HepG2 (cell line): ENCODE measurements around the gene RRAS. TPM values are rescaled to one million over a fixed set of nuclear protein-coding genes. Genes with fewer than 3 reads are reported as not detected.
A peak's percentile ranks its signal among the peaks of the same experiment; 100 is the strongest.

Experiments used
- ATAC-seq: fragments of 200-7000 bp; cut with Tn5 transposase; 3 replicates; pipeline ENCODE4 v1.9.1; 2020; ENCODE audit warnings: mild to moderate bottlenecking, moderate library complexity
- BruUV-seq: library from RNA; stranded (reverse); fragments of 400-500 nt; replicated peaks from 2 replicates; lab custom pipeline; 2021; lab: Mats Ljungman, UMichigan
- CTCF ChIA-PET: fragments of 300-600 bp; formaldehyde crosslinking; extraction: SDS; loops from one replicate; lab custom pipeline; 2021; ENCODE audit warnings: low total read pairs, inconsistent platforms, low intra/inter-chr PET ratio; lab: Yijun Ruan, JAX
- POLR2A ChIA-PET: fragments of 350-600 bp; sonication (Branson Sonifier 250); formaldehyde crosslinking; loops from one replicate; lab custom pipeline; 2020; ENCODE audit warnings: antibody characterized with exemption, inconsistent platforms; lab: Yijun Ruan, JAX
- DNase-seq: peaks from one replicate; pipeline ENCODE4 v3.0.0-alpha.2; 2015; ENCODE audit warnings: low spot score
- FAIRE-seq: peaks from 3 replicates; lab custom pipeline; 2011; peaks lifted over from hg19 to GRCh38; lab: Jason Lieb, UNC
- H2AFZ ChIP-seq: one replicate; pipeline ENCODE4 v1.6.1; 2011; ENCODE audit warnings: low read length, inconsistent platforms
- H3K27ac ChIP-seq: fragments of 300-600 bp; 3 replicates; pipeline ENCODE4 v1.8.0; 2011; ENCODE audit warnings: mixed run types, mild to moderate bottlenecking, mixed read lengths, low read length, inconsistent platforms; ENCODE audit not compliant: insufficient read depth; ENCODE audit errors: extremely low read length
- H3K27me3 ChIP-seq, 2 experiments: fragments of 200-600 bp in 1 of 2; 2 replicates in 1 of 2; 3 replicates in 1 of 2; pipeline versions ENCODE4 v1.6.0 to v1.8.0; 2011; ENCODE audit warnings: low read length in 2 of 2, mild to moderate bottlenecking in 2 of 2, moderate library complexity in 2 of 2, inconsistent platforms in 1 of 2; ENCODE audit not compliant: insufficient read depth in 2 of 2, control insufficient read depth in 1 of 2
- H3K36me3 ChIP-seq, 2 experiments: fragments of 200-600 bp in 1 of 2; replicated peaks in 1 of 2; 2 replicates in 1 of 2; 3 replicates in 1 of 2; pipeline versions ENCODE4 v1.5.1 to v1.8.0; 2011; ENCODE audit warnings: low read length in 2 of 2, inconsistent platforms in 1 of 2; ENCODE audit not compliant: insufficient read depth in 2 of 2, control insufficient read depth in 1 of 2
- H3K4me1 ChIP-seq: 2 replicates; pipeline ENCODE4 v1.5.1; 2012; ENCODE audit warnings: low read length, inconsistent platforms; ENCODE audit not compliant: insufficient read depth
- H3K4me2 ChIP-seq: 2 replicates; pipeline ENCODE4 v1.6.0; 2011; ENCODE audit warnings: low read depth, low read length, inconsistent platforms
- H3K4me3 ChIP-seq, 3 experiments: fragments of 200-600 bp in 1 of 3; sonication (generic), shearing (Covaris generic) in 1 of 3; replicated peaks in 1 of 3; 2 replicates each; pipeline ENCODE4 v1.5.1; 2011 to 2016; ENCODE audit warnings: low read length in 3 of 3, inconsistent platforms in 2 of 3, low read depth in 2 of 3, mild to moderate bottlenecking in 2 of 3, control low read depth in 1 of 3, mixed read lengths in 1 of 3; ENCODE audit not compliant: insufficient read depth in 1 of 3
- H3K79me2 ChIP-seq: one replicate; pipeline ENCODE4 v1.6.1; 2011; ENCODE audit warnings: low read length, inconsistent platforms; ENCODE audit not compliant: insufficient read depth
- H3K9ac ChIP-seq: 2 replicates; pipeline ENCODE4 v1.6.0; 2011; ENCODE audit warnings: mild to moderate bottlenecking, low read depth, low read length, inconsistent platforms; ENCODE audit not compliant: insufficient read depth
- H3K9me3 ChIP-seq: 2 replicates; pipeline ENCODE4 v1.5.1; 2012; ENCODE audit warnings: mild to moderate bottlenecking, low read length
- H4K20me1 ChIP-seq: 2 replicates; pipeline ENCODE4 v1.6.0; 2011; ENCODE audit warnings: inconsistent platforms, mild to moderate bottlenecking, low read length, moderate library complexity; ENCODE audit not compliant: insufficient read depth
- AGO2 ChIP-seq: fragments of 200-400 bp; formaldehyde crosslinking; optimal IDR thresholded peaks from 2 replicates; pipeline ENCODE3; 2017; ENCODE audit warnings: mild to moderate bottlenecking, low read depth, low read length, moderate library complexity
- ERF ChIP-seq: IDR thresholded peaks from 2 replicates; pipeline ENCODE4 v1.6.1; 2018; ENCODE audit warnings: missing biosample characterization, missing genetic modification reagents
- HOXA5 ChIP-seq: sonication (generic); formaldehyde crosslinking; IDR thresholded peaks from 2 replicates; pipeline ENCODE4 v1.4.0; 2020; ENCODE audit warnings: missing genetic modification reagents
- JUND ChIP-seq: sonication (generic); formaldehyde crosslinking; IDR thresholded peaks from 2 replicates; pipeline ENCODE4 v1.8.0; 2022; ENCODE audit warnings: mild to moderate bottlenecking, missing genetic modification reagents
- NFKBIZ ChIP-seq: IDR thresholded peaks from 2 replicates; pipeline ENCODE4 v1.6.1; 2018; ENCODE audit warnings: missing genetic modification reagents, missing compliant biosample characterization
- RBM22 ChIP-seq: fragments of 200-400 bp; formaldehyde crosslinking; optimal IDR thresholded peaks from 2 replicates; pipeline ENCODE3; 2017; ENCODE audit warnings: mild to moderate bottlenecking, low read length, moderate library complexity
- XRCC5 ChIP-seq: fragments of 200-400 bp; formaldehyde crosslinking; optimal IDR thresholded peaks from 2 replicates; pipeline ENCODE3; 2017; ENCODE audit warnings: mild to moderate bottlenecking, low read length
- ZNF143 ChIP-seq: sonication (generic); formaldehyde crosslinking; IDR thresholded peaks from 2 replicates; pipeline ENCODE4 v1.4.0; 2020; ENCODE audit warnings: missing genetic modification reagents
- ZNF331 ChIP-seq: sonication (generic); formaldehyde crosslinking; IDR thresholded peaks from 2 replicates; pipeline ENCODE4 v1.4.0; 2020; ENCODE audit warnings: missing genetic modification reagents
- ZNF800 ChIP-seq: sonication (generic); formaldehyde crosslinking; IDR thresholded peaks from 2 replicates; pipeline ENCODE4 v1.4.0; 2020; ENCODE audit warnings: missing genetic modification reagents
- WGBS: methylation state at CpG from one replicate; pipeline ENCODE4 v1.1.6; 2017; ENCODE audit warnings: low lambda C conversion rate; 5-methylcytosine and 5-hydroxymethylcytosine counted together
- in situ Hi-C: cut with HindIII; loops from 2 replicates; pipeline ENCODE4 v1.10.0; 2017; ENCODE audit warnings: low pct_unique_long_range_greater_than_20kb; ENCODE audit not compliant: extremely low pct_ligation_motif_present
- intact Hi-C: fragments of 100-400 bp; cut with micrococcal nuclease; formaldehyde crosslinking; loops from one replicate; pipeline ENCODE4 v1.10.0; 2022; ENCODE audit not compliant: unreplicated experiment
- polyA plus RNA-seq, 8 experiments: library from polyadenylated mRNA; depleted of rRNA in 3 of 8; stranded (reverse) in 7 of 8; unstranded in 1 of 8; fragments of >200 nt; fragmentation: Illumina TruSeq in 4 of 8; extraction: Trizol in 4 of 8; gene quantifications; 2 replicates each; pipeline versions ENCODE4 v1.2.1 to v1.2.3, GENCODE V29; 2011 to 2016; ENCODE audit warnings: low read depth in 4 of 8, missing spikeins in 1 of 8, mixed read lengths in 1 of 8; ENCODE audit not compliant: insufficient read depth in 1 of 8
- total RNA-seq, 5 experiments: library from RNA; depleted of rRNA; stranded (reverse); fragments of >200 nt; fragmentation: Illumina TruSeq; extraction: Trizol; gene quantifications; 2 replicates each; pipeline ENCODE4 v1.2.3, GENCODE V29; 2016; ENCODE audit warnings: low read depth in 1 of 5
- TF ChIP-seq, protein P1 (sequence below): sonication (generic); formaldehyde crosslinking; IDR thresholded peaks from 2 replicates; pipeline ENCODE4 v1.4.0; 2020; ENCODE audit warnings: mild to moderate bottlenecking, missing genetic modification reagents

The RRAS gene
- total and polyA plus RNA-seq, 2 of the 13 experiments (the other 11 are each of a cell fraction or from before 2014, with no cell fraction given): 1.5 to 12.0 TPM

GRCh38 chr19:49664171-49665035, 24.5 kb upstream of the RRAS start (continued):
- TF ChIP-seq ZNF800 (peak; percentile 73; the same call in 1 of the 2 replicates), XRCC5 (peak; percentile 71), HOXA5 (CRISPR knock-in tag) (no peak), ZNF143 (CRISPR knock-in tag) (peak; percentile 55; the same call in 1 of the 2 replicates)

DNA sequence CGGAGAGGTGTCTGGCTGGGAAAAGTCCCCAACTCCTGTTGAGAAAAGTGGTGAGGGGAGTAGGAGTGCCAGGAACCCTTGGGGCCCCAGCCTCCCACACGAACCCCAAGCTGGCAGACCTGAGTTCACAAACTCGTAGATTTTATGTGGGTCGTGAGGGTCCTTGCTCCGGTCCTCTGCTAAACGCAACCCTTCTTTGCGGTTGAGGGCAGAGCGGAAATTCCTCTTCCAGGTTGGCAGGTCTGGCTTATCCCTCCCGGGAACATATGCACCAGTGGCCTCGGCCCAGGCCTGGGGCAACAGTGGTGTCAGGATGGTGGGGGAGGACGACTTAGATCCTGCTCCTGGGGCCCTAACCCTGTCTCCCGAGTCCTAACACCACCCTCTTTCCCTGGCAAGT, 23.3 kb upstream of the RRAS start:
- peaks cover 5% of the 10 kb centered on the region; the same call in 1 of the 2 replicates for H4K20me1 ChIP-seq
- in situ Hi-C loops (no loop called here), intact Hi-C loops (no loop called here)
- POLR2A ChIA-PET: interaction anchor here (1.4 to 5.7 kb wide), 3 partner anchors 9 to 21 kb away, joined by 4 to 92 read pairs (median 24); partner anchors contain the start of genes RRAS and SCAF1
- CTCF ChIA-PET: no interaction called here
- FAIRE-seq (no peak), DNase-seq (no peak), ATAC-seq (no peak)
- no peak overlapping the region for H3K4me3 ChIP-seq
- peaks cover 27% of the 10 kb centered on the region for H3K4me1 ChIP-seq
- no peak overlapping the region for H3K9ac ChIP-seq
- no peaks in the 10 kb centered on the region; a peak in 1 of 5 replicates for H3K27me3 ChIP-seq
- no peak overlapping the region for H2AFZ ChIP-seq
- H3K79me2 ChIP-seq: peaks cover 30% of the 10 kb centered on the region
- H3K4me2 ChIP-seq: no peak overlapping the region
- TF ChIP-seq NFKBIZ (no peak), RBM22 (peak; percentile 34), ERF (CRISPR knock-in tag) (no peak), JUND (CRISPR knock-in tag) (no peak), AGO2 (peak; percentile 66), ZNF331 (CRISPR knock-in tag) (no peak)
- TF ChIP-seq, protein P1, sequence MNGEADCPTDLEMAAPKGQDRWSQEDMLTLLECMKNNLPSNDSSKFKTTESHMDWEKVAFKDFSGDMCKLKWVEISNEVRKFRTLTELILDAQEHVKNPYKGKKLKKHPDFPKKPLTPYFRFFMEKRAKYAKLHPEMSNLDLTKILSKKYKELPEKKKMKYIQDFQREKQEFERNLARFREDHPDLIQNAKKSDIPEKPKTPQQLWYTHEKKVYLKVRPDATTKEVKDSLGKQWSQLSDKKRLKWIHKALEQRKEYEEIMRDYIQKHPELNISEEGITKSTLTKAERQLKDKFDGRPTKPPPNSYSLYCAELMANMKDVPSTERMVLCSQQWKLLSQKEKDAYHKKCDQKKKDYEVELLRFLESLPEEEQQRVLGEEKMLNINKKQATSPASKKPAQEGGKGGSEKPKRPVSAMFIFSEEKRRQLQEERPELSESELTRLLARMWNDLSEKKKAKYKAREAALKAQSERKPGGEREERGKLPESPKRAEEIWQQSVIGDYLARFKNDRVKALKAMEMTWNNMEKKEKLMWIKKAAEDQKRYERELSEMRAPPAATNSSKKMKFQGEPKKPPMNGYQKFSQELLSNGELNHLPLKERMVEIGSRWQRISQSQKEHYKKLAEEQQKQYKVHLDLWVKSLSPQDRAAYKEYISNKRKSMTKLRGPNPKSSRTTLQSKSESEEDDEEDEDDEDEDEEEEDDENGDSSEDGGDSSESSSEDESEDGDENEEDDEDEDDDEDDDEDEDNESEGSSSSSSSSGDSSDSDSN (CRISPR knock-in tag): no peak
- no TSS peak for BruUV-seq
- no peak overlapping the region for H3K27ac ChIP-seq
- no peaks in the 10 kb centered on the region for H3K9me3 ChIP-seq
- H3K36me3 ChIP-seq: peaks cover 11 to 48% of the 10 kb centered on the region in 2 experiments
- 96% methylated on average over 11 of the region's 12 CpGs for WGBS
